ENCODE data around the gene PGC.

The PGC gene

GRCh38 chr6:41693281-41694240 lies 53.6 kb downstream of the PGC start:
- no peak for DNase-seq

- DNase-seq = no peak
These were observed 54.5 kb downstream of the PGC start for GRCh38 chr6:41692730-41693129.

- no peak for DNase-seq
These were observed 55.0 kb downstream of the PGC start for GRCh38 chr6:41692080-41692675.

GRCh38 chr6:41691426-41692079 lies 55.6 kb downstream of the PGC start:
- DNase-seq = no peak

GRCh38 chr6:41690541-41691330 lies 56.5 kb downstream of the PGC start:
- DNase-seq = no peak

- DNase-seq = no peak
These were observed 57.8 kb downstream of the PGC start for GRCh38 chr6:41689171-41690008.

- DNase-seq = no peak
These were observed 58.8 kb downstream of the PGC start for GRCh38 chr6:41688256-41688965.

GRCh38 chr6:41687501-41688175 lies 59.6 kb downstream of the PGC start:
- DNase-seq = no peak

Data from NCI-H774 (cell line).